NCI-H1417 treated with DMSO at 0.1 percent for 48 hours (cell line): ENCODE measurements around the gene FBXL5.

Experiments
- DNase-seq: peaks from one replicate; lab custom pipeline; 2025; lab: John Stamatoyannopoulos, UW

FBXL5 gene, protein sequence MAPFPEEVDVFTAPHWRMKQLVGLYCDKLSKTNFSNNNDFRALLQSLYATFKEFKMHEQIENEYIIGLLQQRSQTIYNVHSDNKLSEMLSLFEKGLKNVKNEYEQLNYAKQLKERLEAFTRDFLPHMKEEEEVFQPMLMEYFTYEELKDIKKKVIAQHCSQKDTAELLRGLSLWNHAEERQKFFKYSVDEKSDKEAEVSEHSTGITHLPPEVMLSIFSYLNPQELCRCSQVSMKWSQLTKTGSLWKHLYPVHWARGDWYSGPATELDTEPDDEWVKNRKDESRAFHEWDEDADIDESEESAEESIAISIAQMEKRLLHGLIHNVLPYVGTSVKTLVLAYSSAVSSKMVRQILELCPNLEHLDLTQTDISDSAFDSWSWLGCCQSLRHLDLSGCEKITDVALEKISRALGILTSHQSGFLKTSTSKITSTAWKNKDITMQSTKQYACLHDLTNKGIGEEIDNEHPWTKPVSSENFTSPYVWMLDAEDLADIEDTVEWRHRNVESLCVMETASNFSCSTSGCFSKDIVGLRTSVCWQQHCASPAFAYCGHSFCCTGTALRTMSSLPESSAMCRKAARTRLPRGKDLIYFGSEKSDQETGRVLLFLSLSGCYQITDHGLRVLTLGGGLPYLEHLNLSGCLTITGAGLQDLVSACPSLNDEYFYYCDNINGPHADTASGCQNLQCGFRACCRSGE

DNA sequence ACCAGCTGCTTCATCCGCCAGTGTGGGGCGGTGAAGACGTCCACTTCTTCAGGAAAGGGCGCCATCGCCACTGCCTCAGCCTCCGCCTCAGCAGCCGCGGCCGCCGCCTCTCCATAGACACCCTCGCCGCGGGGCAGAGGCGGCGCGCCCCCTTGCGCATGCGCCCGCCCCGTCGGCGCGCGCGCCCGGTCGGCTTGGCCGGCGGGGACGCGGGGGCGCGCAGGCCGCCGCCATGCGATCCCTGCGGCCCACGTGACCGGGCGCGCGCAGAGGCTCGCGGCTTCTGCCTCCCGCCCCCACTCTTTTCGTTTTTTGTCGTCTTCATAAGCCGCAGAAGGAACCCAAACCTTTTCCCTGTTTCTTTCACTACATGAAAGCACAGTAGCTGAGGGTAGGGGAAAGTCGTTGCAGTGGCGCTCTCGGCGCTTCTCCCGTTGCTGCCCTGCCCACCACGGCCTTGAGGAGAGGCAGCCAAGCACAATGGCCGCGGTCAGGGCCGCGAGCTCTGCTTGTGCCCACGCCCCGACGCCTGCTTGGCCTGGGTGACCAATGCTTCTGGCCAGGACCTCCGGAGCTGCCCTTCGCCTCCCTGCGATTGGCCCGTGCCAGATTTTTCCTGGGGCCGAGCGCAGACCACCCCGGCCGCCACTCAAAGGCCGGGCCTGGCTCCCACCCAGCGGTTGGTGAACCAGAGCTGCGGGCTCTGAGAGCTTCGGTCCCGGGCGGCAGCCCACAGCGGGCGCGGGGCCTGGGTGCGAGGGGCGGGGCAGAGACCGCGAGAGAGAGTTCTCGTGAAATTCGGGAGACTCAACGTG lies at the start of gene FBXL5:
Gene FBXL5, minus strand, starts transcription at position 135 of the 815 bp plus-strand sequence. Its CDS starts 70 bp downstream, at position 65.
- DNase-seq: peak; percentile 32

DNA sequence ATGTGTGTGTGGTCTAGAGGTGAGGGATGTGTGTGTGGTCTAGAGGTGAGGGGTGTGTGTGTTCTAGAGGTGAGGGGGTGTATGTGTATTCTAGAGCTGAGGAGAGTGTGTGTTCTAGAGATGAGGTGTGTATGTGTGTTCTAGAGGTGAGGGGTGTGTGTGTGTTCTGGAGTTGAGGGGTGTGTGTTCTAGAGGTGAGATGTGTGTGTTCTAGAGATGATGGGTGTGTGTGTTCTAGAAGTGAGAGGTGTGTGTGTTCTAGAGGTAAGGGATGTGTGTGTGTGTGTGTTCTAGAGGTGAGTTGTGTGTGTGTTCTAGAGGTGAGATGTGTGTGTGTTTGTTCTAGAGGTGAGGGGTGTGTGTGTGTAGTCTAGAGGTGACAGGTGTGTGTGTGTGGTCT lies 49.0 kb upstream of the FBXL5 start:
- DNase-seq: no peak

DNA sequence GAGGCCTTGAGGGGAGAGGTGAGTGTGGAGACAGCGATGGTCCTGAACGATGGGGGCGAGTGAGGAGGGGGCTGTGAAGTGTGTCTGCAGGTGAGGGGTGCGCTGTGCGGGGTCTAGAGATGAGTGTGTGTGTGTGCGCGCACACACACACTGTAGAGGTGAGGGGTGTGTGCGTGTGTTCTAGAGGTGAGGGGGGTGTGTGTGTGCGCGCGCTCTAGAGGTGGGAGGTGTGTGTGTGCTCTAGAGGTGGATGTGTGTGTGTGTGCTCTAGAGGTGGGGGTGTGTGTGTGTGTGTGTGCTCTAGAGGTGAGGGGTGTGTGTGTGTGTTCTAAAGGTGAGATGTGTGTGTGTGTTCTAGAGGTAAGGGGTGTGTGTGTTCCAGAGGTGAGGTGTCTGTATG lies 48.3 kb upstream of the FBXL5 start:
- no peak for DNase-seq

DNA sequence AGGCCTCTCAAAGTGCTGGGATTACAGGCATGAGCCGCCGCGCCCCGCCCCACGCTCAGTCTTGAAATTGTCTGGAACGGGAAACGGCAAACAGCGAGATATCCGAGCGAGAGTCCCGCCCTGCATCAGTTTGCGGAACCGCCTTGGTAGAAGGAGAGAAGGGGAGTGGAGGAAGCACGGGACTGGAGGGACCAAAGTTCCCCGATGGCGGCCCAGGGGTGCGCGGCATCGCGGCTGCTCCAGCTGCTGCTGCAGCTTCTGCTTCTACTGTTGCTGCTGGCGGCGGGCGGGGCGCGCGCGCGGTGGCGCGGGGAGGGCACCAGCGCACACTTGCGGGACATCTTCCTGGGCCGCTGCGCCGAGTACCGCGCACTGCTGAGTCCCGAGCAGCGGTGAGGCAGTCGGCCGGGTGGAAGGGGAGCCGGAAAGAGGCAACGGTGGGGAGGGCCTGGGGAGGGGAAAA lies 47.8 kb upstream of the FBXL5 start, which contains the start of gene BST1:
Gene BST1, plus strand, starts transcription at position 125 of the 463 bp plus-strand sequence. Its CDS starts 80 bp downstream, at position 205.
- no peak for DNase-seq

DNA sequence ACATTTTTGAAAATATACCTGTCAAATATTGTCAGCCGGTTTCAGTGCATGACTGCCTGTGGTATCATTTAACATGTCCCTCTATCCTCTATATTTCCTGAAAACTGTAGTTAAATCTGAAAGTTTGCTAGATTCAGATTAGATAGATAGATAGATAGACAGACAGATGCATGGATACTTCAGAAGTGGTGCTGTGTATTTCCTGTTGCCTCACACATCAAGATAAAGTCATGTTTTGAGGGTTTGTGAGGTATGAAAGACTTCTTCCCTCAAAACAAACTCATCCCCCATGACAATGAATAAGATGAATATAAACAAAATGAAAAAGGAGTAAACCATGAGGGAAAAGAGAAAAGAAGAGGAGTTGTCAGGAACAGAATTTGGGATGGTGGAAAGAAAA lies 41.7 kb upstream of the FBXL5 start:
- no peak for DNase-seq

DNA sequence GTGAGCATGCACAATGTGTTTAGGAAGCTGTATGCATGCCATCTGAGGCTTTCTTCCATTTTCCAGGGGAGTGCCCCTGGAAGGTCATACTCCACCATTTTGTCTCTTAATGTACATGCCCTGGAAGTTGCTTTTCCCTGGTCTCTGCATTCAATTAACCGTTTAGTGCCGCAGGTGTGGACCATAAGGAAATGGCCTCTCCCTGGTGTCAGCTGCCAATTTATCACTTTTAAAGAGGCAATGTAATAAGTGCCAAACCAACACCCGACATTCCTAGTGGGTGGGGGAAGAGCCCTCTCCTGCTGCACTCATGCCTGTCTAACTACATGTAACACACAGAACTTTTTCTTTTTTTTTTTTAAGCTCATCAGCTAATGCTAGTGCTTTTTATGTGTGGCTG lies 40.6 kb upstream of the FBXL5 start:
- no peak for DNase-seq

DNA sequence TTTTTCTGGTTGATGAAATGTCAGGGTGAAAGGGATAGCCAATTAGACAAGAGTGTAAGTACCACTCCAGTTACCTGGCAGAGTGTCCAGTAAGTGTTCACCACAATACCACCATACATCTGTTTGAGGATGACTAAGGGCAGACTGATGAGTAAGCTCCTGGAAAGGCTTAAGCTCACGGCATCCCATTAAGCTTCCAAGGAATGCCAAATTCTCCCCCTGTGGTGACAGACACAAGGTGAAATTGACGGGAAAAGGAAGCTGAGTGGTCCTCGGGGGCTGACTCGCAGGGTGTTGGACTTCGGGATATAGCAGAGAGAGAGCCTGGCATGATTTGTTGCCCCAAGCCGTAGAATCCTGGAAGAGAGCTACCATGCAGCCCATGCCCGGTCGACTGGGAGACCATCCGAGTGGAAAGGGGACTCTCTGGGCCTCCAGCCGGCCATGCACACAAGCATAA lies 40.1 kb upstream of the FBXL5 start:
- DNase-seq: no peak

DNA sequence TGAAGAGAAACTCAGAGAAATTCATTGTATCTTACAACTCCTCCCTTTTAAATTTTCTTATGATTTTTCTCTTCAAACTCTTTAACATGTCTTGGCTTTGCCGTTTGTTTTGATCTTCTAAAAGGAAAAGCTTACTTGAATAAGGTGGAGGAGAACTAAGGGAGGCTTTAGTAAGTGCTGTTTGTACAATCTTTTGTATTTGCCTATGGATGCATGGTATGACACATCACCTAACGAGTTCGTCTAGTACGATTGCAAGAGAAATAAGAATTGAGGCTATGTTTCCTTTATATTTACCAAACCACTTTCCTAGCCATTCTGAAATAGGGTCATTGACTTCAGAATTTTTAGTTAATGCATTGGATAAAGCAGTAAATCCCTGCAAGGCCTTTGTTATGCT lies 39.3 kb upstream of the FBXL5 start:
- DNase-seq: no peak

DNA sequence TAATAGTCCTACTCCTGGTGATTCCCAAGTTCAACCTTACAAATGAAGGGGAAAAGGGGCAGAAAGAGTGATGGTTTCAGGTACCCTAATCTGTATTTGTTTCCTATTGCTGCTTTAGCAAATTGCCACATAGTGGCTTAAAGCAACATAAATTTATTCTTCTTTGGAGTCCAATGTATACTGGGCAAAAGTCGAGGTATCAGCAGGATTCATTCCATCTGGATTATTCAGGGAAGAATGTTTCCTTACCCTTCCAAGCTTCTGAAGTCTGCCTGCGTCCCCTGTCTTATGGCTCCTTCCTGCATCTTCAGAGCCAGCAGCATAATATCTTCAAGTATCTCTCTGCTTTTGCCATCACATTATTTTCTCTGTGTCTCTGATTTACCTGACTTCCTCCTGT lies 37.4 kb upstream of the FBXL5 start:
- no peak for DNase-seq

DNA sequence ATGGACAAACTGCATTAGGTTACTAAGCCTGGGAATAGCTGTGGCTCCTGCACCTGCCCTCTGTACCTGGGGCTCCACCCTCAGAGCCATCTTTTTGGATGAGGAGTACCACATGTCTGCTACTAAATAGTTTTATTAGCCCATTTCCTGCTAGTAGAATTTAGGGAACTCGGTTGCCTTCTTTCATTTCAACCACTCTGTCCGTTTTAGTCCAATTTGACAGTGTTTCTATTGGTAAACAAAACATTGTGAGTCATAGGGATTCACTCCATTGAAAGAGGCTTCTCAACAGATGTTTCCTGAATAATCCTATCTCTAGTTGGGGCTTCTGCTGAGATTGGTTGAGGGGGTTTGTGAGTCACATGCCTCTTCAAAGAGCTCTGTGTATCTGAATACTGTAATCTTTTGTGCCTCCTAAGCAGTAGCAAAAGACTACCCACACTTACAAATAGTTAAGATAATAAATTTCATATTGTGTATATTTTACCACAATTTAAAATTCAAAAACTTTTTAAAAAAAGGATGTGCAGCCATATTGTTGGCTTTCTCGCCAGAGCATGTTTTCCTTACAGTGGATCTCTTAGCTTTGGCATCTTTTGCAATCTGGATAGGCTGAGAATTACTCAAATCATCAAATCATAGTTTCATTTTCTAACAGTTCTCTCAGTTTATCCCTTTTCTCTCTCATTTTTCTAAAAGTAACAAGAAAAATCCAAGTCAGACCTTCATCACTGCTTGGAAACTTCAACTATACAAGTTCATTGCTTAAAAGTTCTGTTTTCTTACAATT lies 36.4 kb upstream of the FBXL5 start:
- DNase-seq: no peak

DNA sequence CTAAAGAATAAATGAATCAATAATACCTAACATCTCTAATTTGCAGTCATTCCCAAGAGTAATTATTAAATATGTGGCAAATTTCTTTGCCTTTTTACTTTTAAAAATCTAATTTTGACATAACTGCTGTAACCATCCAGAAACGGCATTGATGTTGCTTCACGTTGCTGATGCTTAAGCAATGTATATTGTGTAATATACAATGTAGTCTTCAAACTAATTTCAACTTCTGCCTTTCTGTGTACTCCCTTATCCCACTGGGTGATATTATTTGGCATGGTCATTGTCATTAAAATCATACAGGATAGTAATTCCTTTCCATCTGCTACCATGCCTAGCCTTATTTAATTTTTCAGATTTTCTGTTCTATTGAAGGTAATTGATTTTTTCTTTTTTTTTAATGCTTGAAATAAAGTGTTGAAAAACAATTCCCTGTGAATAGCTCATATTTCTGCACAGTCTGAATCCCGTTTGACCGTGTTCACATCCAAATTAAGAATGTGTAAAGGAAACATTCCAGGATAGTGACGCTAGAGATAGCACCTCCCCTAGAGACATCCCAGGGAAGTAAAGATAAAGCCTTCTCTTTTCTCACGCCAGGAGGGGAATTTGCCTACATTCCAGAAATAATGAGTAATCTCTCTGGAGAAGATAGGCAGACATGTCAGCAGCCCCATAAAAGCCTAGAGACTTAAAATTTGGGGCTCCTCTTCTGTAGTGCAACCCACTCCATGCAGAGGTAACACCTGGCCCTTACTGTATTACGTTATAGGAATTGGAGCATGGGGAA lies 35.1 kb upstream of the FBXL5 start:
- DNase-seq: no peak

DNA sequence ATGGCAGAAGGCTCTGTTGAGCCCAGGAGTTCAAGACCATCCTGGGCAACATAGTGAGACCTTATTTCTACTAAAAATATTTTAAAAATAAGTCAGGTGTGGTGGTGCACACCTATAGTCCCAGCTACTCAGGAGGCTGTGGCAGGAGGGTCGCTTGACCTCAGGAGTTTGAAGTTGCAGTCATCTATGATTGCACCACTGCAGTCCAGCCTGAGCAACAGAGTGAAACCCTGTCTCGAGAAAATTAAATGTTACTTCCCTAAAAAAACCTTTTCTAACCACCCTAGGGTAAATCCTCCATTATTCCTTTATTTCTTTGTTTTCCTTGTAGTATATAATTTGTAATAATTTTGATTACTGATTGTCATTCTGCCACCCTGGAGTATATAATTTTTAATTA lies 34.4 kb upstream of the FBXL5 start:
- no peak for DNase-seq

DNA sequence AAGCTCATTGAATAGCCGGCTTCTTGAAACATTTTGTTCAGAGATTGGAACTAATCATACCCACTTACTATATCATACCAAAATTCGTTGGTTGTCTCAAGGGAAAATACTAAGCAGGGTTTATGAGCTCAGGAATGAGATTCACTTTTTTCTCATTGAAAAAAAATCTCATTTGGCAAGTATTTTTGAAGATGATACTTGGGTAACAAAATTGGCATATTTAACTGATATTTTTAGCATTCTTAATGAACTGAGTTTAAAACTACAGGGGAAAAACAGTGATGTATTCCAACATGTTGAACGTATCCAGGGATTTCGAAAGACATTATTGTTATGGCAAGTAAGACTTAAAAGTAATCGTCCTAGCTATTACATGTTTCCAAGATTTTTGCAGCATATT lies 32.9 kb upstream of the FBXL5 start:
- no peak for DNase-seq

DNA sequence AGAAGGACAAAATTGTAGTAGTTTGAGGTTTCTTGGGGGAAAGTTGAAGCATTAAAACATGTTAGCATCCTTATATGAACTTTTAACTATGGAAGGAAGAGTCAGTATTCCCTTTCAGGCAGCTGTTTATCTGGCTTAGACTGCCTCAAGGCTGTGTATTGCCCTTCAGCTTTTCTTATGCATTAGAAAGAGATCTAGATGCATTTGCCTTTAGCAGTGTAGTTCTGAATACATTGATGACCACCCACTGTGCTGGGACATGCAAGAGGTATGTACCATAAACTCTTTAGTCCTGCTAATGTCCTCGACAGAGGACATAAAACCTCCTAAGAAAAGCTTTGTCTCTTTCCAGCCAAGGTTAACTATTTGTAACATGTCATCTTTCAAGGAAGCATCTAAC lies 29.3 kb upstream of the FBXL5 start:
- DNase-seq: no peak

DNA sequence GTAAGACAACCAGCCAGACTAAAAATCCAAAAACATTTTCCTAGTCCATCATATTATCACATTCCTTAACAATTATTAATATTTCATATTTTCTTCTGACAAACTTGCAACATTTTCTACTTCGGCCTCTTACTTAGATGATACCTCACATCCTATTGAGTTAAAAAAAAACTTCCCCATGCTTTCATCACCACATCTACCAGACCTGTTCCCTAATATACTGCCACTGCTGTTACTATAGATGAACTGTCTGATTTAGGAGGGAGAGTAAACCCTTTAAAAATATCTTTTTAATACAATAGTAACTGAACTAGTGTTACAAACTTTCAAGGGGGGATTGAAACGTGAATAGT lies 28.0 kb upstream of the FBXL5 start:
- no peak for DNase-seq

DNA sequence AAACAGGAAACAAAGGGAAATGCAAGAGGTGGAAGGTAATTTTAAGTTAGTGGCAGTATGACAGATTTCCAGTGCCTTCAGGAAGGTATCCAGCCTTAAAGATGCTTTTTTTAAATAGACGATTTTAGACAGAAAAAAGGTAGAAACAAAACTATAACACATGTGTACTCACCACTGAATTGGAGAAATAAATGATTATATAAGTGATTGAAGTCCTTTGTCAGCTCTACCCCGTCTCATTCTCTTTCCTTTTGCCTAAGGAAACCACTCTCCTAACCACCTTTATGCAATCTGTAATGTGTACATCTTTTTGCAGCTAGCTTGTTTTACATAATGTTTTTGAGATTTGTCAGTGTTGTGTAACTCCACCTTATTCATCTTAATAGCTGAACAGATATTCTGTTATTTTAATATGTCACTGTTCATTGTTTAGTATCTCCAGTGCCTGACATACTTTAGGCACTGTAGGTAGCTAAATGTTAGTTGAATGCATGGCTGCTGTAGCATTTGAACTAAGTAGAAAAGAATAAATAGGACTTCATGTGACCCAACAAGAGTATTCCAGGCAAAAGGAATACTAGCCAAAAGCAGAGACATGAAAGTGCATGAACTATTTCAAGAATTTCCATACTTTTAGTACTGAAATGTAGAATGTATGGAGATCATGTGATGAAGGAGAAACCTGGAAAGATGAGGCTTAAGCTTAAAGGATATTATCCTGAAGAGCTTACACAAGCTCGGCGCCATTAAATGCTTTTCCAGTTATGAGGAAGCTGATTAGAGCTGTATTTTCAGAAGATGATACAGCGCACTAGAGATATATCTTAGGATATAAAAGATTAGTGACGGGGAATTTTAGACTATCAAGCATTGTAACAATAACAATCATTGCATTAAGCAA lies 27.3 kb upstream of the FBXL5 start:
- no peak for DNase-seq

DNA sequence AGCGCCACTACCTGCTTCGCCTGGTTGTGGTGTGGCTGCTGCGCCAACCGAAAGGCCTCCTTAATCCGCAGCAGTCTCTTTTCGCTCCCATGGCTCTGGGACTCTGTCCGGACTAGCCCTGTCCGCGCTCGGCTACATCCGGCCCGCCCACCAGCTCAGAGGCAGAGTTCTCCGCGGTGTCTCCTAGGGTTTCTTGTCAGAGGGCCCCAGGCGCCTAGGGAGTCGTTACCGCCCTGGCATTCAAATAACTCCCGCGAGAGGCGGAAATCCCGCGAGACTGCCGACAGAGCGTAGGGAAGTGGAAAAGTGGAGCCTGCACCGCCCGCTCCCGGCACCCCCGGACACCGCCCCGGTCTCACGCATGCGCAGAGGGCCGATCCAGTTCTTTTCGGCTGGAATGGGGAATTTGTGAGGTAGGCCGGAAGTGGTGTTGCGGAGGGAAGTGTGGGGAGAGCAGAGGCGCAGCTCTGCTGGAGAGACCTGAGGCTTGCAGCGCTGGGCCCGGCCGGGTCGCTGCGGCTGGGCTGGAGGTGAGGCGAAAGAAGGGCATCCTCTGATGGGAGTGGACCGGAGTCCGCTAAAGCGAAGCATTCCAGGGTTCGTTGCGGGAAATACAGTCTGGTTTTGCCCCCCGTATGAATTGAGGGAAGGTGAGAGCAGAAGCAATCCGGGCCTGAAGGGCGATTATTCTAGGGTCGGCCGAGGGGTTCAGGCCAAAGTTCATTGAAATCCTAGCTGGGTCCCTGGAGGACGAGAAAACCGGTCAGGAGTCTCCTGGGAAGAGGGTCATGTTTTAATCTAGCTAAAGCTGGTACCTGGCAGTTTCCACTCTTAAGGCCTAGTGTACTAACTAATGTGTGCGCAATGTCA lies 26.4 kb upstream of the FBXL5 start, which contains the start of gene FAM200B:
Gene FAM200B, plus strand, starts transcription at position 456 of the 870 bp plus-strand sequence. CDS start 5,151 bp downstream, outside the sequence.
- DNase-seq: peak; percentile 94

DNA sequence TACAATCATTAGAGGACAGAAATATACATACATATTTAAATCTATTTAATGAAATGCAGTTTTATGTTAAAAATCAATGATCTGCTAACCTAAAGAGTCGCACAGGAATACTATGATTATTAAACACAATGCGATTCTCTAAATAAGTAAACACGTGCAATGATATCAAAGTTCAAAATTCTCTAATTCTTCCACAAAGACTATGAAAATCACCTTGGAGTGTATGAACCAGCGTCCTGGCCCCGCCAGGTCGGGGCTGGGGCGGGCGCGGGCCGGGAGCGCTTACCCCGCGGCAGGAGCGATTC lies 25.9 kb upstream of the FBXL5 start:
- no peak for DNase-seq

DNA sequence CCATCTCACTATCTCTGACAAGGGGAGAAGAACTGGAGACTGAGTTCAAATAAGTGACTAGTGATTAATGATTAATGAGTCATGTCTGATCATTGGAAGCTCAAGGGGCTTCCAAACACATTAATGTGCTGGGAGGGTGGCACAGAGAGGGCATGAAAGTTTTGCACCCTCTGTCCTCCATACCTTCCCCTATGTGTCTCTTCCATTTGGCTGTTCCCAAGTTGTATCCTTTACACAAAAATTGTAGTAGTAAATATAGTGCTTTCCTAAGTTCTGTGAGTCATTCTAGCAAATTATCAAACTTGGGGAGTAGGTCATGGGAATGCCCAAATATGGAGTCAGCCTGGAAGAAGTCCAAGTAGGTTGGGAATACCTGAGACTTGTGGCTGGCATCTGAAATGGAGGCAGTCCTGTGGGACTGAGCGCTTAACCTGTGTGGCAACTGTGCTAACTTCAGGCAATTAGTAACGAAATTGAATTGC lies 22.4 kb upstream of the FBXL5 start:
- no peak for DNase-seq
